LNCaP clone FGC (cell line): ENCODE data around the gene MARF1.

Source experiments
- DNase-seq: peaks from one replicate; pipeline ENCODE4 v3.0.0-alpha.2; 2011; ENCODE audit warnings: low read depth
- H3K4me3 ChIP-seq: 2 replicates; pipeline ENCODE4 v1.5.1; 2011; ENCODE audit warnings: mild to moderate bottlenecking, low read depth, low read length, control low read depth
- TF ChIP-seq, protein P1 (sequence below): IDR thresholded peaks from 2 replicates; pipeline ENCODE4 v1.5.1; 2012; ENCODE audit warnings: mild to moderate bottlenecking; ENCODE audit not compliant: control insufficient read depth, insufficient read depth; ENCODE audit errors: extremely low read depth

Gene MARF1

DNA sequence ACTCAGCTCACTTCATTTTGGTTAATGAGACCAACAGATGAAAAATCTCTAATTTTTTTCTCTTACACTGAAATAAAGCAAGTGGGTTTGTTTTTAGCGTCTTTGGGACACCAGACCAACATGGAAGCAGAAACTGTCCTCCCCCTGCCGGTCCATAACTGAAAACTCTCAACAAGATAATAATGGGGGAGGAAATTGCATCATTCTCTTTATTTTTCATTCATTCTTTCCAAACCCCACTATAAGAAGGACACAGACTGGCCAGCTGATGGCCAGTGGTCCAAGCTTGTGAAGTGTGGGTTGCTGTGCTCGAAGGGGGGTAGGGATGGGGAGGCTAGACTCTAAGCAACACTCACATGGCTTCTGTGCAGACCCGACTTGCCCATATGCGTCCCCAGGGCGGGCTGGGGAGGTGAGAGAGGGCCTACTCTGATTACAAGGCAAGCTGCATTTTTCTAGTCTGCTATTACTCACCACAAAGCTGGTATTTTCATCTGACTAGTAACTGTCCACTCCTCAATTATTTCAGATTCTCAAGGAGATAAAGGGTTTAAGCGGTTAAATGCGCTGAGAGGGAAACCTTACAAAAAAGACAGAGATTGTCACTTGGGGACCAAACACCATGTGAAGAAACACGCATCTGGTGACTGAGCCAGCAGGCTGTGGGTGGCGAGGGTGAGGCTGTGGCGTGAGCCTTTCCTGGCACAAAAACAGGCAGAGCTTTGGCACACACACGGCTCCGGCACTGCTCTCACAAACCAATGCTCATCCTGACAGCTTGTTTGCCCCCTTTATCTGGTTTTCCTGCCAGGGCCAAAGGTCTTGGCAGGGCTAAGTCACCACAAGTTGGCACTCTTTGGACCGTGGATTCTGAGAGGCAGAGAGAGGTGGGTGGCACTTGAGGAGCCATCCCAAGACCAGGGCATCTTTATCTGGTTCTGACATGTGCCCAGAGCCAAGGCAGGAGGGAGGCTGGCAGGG is 38.2 kb downstream of the MARF1 start:
- TF ChIP-seq, protein P1, sequence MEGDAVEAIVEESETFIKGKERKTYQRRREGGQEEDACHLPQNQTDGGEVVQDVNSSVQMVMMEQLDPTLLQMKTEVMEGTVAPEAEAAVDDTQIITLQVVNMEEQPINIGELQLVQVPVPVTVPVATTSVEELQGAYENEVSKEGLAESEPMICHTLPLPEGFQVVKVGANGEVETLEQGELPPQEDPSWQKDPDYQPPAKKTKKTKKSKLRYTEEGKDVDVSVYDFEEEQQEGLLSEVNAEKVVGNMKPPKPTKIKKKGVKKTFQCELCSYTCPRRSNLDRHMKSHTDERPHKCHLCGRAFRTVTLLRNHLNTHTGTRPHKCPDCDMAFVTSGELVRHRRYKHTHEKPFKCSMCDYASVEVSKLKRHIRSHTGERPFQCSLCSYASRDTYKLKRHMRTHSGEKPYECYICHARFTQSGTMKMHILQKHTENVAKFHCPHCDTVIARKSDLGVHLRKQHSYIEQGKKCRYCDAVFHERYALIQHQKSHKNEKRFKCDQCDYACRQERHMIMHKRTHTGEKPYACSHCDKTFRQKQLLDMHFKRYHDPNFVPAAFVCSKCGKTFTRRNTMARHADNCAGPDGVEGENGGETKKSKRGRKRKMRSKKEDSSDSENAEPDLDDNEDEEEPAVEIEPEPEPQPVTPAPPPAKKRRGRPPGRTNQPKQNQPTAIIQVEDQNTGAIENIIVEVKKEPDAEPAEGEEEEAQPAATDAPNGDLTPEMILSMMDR, result no peak

DNA sequence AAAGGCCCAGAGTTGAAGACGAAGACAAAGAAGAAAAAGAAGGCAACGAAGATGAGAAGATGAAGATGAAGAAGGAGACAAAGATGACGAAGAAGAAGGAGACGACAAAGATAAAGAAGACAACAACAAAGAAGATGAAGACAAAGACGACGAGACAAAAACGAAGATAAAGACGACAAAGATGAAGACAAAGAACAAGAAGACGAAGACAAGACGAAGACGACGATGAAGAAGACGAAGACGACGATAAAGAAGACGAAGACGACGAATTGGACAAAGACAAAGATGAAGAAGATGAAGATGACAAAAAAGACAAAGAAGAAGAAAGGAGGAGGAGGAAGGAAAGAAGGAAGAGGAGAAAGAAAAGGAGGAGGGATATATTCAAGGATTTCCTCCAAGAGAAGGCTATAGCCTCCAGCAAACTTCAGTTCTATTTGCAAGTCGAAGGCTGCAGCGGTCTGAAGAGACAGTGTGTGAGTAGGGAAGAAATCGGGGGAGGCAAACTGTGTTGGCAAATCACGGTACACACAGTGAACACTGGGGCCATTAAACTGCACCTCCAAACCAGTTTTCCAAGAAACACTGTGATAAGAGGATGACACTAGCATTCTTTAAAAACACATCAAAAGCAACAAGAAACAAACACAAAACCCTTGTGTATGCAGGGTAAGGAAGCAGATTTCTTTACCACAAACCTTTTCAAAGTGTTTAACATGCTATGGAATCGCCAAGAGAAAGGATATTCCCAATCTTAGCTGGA is 40.5 kb downstream of the MARF1 start:
- TF ChIP-seq, protein P1, result no peak
- no peak for DNase-seq
- H3K4me3 ChIP-seq, result no peak overlapping the region

More for the DNA sequence above, 38.2 kb downstream of the MARF1 start:
- DNase-seq, result no peak
- H3K4me3 ChIP-seq, result no peak overlapping the region

DNA sequence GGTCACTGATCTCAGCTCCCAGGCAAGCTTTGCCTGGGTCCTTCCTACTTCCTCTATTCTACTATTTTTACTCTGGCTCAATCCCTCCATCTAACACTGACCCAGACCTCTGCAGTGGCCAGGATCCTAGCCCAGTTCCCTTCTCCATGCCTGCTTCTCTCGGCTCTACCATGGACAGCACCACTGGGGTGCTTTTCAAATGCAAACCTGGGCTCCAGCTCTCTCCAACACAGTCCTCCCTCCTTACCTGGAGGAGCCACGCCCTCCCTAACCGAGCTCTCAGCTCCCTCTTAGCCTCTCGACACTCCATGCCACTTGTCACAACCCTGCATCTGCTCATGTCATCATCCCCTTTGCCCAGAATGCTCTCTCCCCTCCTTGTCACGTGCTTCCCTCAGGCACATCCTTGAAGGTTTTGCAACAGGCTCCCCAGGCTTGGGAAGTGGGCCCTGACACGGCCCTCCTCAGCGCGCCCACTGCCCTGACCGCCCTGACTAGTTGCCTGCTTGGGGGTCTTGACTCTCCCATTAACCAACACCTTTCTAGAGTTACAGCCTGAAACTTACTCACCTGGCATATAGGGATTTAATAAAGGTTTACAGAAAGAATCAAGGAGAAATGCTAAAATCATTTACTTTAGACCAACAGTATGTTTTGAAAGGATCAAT is 41.6 kb downstream of the MARF1 start:
- TF ChIP-seq, protein P1, result no peak

DNA sequence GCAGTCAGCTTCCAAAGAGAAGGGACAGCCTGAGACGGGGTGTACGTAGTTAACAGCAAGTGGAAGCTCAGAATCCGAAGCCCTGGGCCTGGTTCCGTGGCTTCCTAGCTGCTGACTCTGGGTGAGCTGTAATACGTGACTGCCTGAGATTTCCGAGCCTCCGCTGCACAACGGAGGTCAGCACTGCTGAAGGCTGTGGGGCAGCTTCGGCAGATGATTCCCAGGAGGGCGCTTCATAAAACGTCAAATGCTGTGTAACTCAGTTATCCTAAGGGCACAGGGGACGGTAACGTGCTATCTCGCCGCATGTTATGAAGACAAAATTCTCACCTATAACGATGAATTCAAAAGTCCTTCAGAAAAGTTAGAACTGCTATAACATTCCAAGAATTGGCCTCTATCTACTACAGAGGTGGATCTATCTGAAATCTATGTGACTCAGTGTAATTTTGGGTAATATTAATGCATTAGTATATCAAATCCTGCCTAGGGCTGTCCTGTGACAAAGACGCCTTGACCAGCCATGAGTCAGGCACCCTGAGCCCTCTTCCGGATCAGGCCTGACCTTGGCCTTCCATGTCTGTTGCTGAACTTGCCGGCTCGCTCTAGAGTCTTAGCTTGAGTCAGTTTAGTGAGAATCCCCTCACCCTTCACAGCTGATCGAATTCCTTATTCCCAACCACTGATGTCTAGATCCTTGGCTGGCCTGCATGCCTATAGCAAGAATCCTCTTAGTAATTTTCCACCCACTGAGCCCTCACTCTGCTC is 43.5 kb downstream of the MARF1 start:
- no peak for DNase-seq
- TF ChIP-seq, protein P1, result no peak
- H3K4me3 ChIP-seq, result no peak overlapping the region

More for the DNA sequence above, 41.6 kb downstream of the MARF1 start:
- DNase-seq, result no peak
- H3K4me3 ChIP-seq, result no peak overlapping the region

DNA sequence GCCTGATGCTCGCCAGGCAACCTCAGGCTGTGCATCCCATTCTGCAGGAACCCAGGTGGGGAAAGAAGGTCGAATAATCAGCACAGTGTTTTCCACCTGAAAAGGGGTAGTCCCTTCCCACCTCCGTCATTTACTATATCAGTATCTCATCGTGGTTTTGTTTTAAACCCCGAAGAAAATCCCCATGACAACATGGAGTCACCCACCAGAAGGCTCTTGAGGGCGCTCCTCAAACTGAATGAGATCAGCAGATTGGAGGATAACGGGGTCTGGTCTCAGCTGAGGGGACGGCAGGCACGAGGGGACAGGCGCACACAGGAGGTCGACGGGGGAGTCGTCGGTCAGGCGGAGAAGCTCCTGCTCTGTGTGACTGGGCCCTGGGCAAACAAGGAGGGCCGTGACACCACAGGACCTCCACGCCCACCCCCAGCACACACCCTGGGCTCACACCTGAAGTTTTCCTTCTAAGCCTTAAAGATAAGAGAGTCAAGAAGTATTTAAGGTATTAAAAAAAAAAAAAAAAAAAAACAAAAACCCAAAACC is 44.2 kb downstream of the MARF1 start:
- no peak overlapping the region for H3K4me3 ChIP-seq
- DNase-seq, result no peak
- TF ChIP-seq, protein P1, result no peak
